Lung (tissue), 12 donors: ENCODE results near the gene MECP2. TPM values are rescaled to one million over a fixed set of nuclear protein-coding genes. Genes with fewer than 3 reads are reported as not detected.

Experiments used
- ATAC-seq: fragments of 200-7000 bp; cut with Tn5 transposase; one replicate; pipeline ENCODE4 v1.9.1; 2020; ENCODE audit warnings: moderate number of reproducible peaks; ENCODE audit not compliant: insufficient read depth, low FRiP score
- DNase-seq, 3 donors: peaks; one replicate each; pipeline ENCODE4 v3.0.0-alpha.2; 2013 to 2017
- H3K27ac ChIP-seq, 2 donors: one replicate each; pipeline ENCODE4 v1.5.1; 2013; ENCODE audit warnings: mild to moderate bottlenecking in 2 of 2, moderate library complexity in 2 of 2, control low read depth in 1 of 2, inconsistent platforms in 1 of 2, low read depth in 1 of 2, low read length in 1 of 2
- H3K27me3 ChIP-seq, 3 donors: one replicate each; pipeline ENCODE4 v1.5.1; 2013; ENCODE audit warnings: low read length in 2 of 3; ENCODE audit not compliant: control insufficient read depth in 3 of 3, insufficient read depth in 3 of 3
- H3K36me3 ChIP-seq, 4 donors: one replicate each; pipeline ENCODE4 v1.5.1; 2013; ENCODE audit warnings: low read length in 4 of 4, mild to moderate bottlenecking in 1 of 4, moderate library complexity in 1 of 4; ENCODE audit not compliant: control insufficient read depth in 4 of 4, insufficient read depth in 4 of 4
- H3K4me1 ChIP-seq, 5 donors: one replicate each; pipeline ENCODE4 v1.5.1; 2013; ENCODE audit warnings: low read length in 5 of 5, mild to moderate bottlenecking in 2 of 5, moderate library complexity in 1 of 5; ENCODE audit not compliant: control insufficient read depth in 5 of 5, insufficient read depth in 5 of 5
- H3K4me3 ChIP-seq: one replicate; pipeline ENCODE4 v1.5.1; 2013; ENCODE audit warnings: mild to moderate bottlenecking, control low read depth, moderate library complexity
- H3K9ac ChIP-seq, 2 donors: one replicate each; pipeline ENCODE4 v1.5.1; 2013; ENCODE audit warnings: low read length in 2 of 2, control low read depth in 1 of 2; ENCODE audit not compliant: insufficient read depth in 1 of 2
- H3K9me3 ChIP-seq, 4 donors: one replicate each; pipeline ENCODE4 v1.5.1; 2013; ENCODE audit warnings: low read length in 3 of 4, mild to moderate bottlenecking in 1 of 4, moderate library complexity in 1 of 4; ENCODE audit not compliant: control insufficient read depth in 4 of 4, insufficient read depth in 3 of 4
- CTCF ChIP-seq: IDR thresholded peaks from 2 replicates; pipeline ENCODE4 v1.5.1; 2012; ENCODE audit warnings: mild to moderate bottlenecking; ENCODE audit errors: control extremely low read depth, extremely low read depth
- whole genome bisulfite sequencing, 2 donors: extraction: QIAGEN DNeasy Blood & Tissue Kit; methylation state at CpG; one replicate each; pipeline ENCODE4 v1.1.7; 2013; 5-methylcytosine and 5-hydroxymethylcytosine counted together
- polyA plus RNA-seq, 2 donors: library from polyadenylated mRNA; stranded (reverse); fragments of 200-250 nt; gene quantifications; one replicate each; pipeline ENCODE4 v1.2.1, GENCODE V29; 2013
- total RNA-seq, 2 donors: library from RNA; depleted of rRNA in 1 of 2; stranded (reverse); fragments of >200 nt in 1 of 2; gene quantifications; one replicate each; pipeline ENCODE4 v1.2.1, GENCODE V29; 2014 to 2021
- donor health status: control.
- donor health status: control.
- donor health status: Bipolar disorder and iron deficiency.
- donor health status: healthy.
- donor health status: DM: yes; HTN: yes; CAD: no.

The MECP2 gene
- total and polyA plus RNA-seq, 4 donors = 20.4 to 62.9 (median 38.9) TPM

GRCh38 chrX:153993079-153993478, 104.4 kb downstream of the MECP2 start:
- peaks cover 0 to 9% (median 0%) of the 10 kb centered on the region in 3 donors for H3K27me3 ChIP-seq
- DNase-seq (no peak), ATAC-seq (no peak)
- H3K9me3 ChIP-seq = no peaks in the 10 kb centered on the region
- WGBS, 2 donors = 87 to 92% methylated on average over 12 of the region's 12 CpGs
- H3K4me1 ChIP-seq = no peaks in the 10 kb centered on the region
- no peak overlapping the region for H3K4me3 ChIP-seq
- no peaks in the 10 kb centered on the region for H3K36me3 ChIP-seq
- no peak for TF ChIP-seq CTCF
- H3K9ac ChIP-seq = no peak overlapping the region
- H3K27ac ChIP-seq = no peak overlapping the region

- no peak overlapping the region for H3K9ac ChIP-seq
- H3K9me3 ChIP-seq = no peaks in the 10 kb centered on the region
- no peak overlapping the region for H3K27ac ChIP-seq
- H3K4me1 ChIP-seq = no peaks in the 10 kb centered on the region
- 52 to 82% methylated on average over 8 of the region's 8 CpGs for WGBS, 2 donors
- DNase-seq = no peak
- no peak for ATAC-seq
- no peak overlapping the region for H3K4me3 ChIP-seq
- peaks cover 0 to 7% (median 0%) of the 10 kb centered on the region in 3 donors for H3K27me3 ChIP-seq
- H3K36me3 ChIP-seq = no peaks in the 10 kb centered on the region
- TF ChIP-seq CTCF = no peak
These were observed 105.3 kb downstream of the MECP2 start for GRCh38 chrX:153992180-153992579.

- no peak for TF ChIP-seq CTCF
- peaks cover 0 to 2% (median 0%) of the 10 kb centered on the region in 4 donors for H3K9me3 ChIP-seq
- H3K4me1 ChIP-seq = no peaks in the 10 kb centered on the region
- no peak for DNase-seq
- no peaks in the 10 kb centered on the region for H3K36me3 ChIP-seq
- no peak overlapping the region for H3K27ac ChIP-seq
- WGBS, 2 donors = 95 to 98% methylated on average over 3 of the region's 3 CpGs
- no peak overlapping the region for H3K4me3 ChIP-seq
- ATAC-seq = no peak
- peaks cover 0 to 4% (median 0%) of the 10 kb centered on the region in 3 donors for H3K27me3 ChIP-seq
- H3K9ac ChIP-seq = no peak overlapping the region
These were observed 106.4 kb downstream of the MECP2 start for GRCh38 chrX:153991013-153991580.
